ENCODE data around the gene PPP2CA.
"Not testable (repeated sequence)": the region's sequence is repeated elsewhere in the genome, so short reads cannot be mapped to it uniquely, and the experiment has no call there.

The PPP2CA gene

GRCh38 chr5:134224888-134225779, 739 bp downstream of the PPP2CA start:
- Histone ChIP-seq H3K9me3 (ENCODE audit: insufficient read depth, low read depth, low read length) (no peaks in the 10 kb centered on the region), H3K4me1 (ENCODE audit: insufficient read depth, low read length, poor library complexity, severe bottlenecking) (peaks cover 28% of the 10 kb centered on the region), H3K4me3 (ENCODE audit: low read length, poor library complexity, severe bottlenecking) (peak overlapping the region; percentile 76), H3K27me3 (ENCODE audit: insufficient read depth, low read length, poor library complexity, severe bottlenecking) (no peaks in the 10 kb centered on the region), H3K9ac (ENCODE audit: low read depth, low read length, poor library complexity, severe bottlenecking) (peak overlapping the region; percentile 96), H3K9me2 (replicated peaks; ENCODE audit: low read depth, low read length) (no peaks in the 10 kb centered on the region), H4K20me1 (ENCODE audit: insufficient read depth, low read length, poor library complexity, severe bottlenecking) (peaks cover 47% of the 10 kb centered on the region), H3F3A (ENCODE audit: low read depth) (no peaks in the 10 kb centered on the region), H3K36me3 (ENCODE audit: insufficient read depth, low read length) (no peaks in the 10 kb centered on the region), H2AFZ (ENCODE audit: low read length) (peak overlapping the region; percentile 81), H3K79me2 (ENCODE audit: insufficient read depth, low read length) (peaks cover 68% of the 10 kb centered on the region), H3K4me2 (ENCODE audit: low read depth, low read length, poor library complexity, severe bottlenecking) (peak overlapping the region; percentile 98)
- TF ChIP-seq CTCF (conservative IDR thresholded peaks at IDR 0.05; ENCODE audit: low read length) (no peak), EZH2phosphoT487 (IDR thresholded peaks at IDR 0.05; ENCODE audit: borderline replicate concordance) (no peak)

- peak overlapping the region; percentile 76 for H3K4me3 ChIP-seq (ENCODE audit: low read length, poor library complexity, severe bottlenecking)
- peak overlapping the region; percentile 98 for H3K4me2 ChIP-seq (ENCODE audit: low read depth, low read length, poor library complexity, severe bottlenecking)
- H3K9ac ChIP-seq (ENCODE audit: low read depth, low read length, poor library complexity, severe bottlenecking) = peak overlapping the region; percentile 96
- H3K9me3 ChIP-seq (ENCODE audit: insufficient read depth, low read depth, low read length) = no peaks in the 10 kb centered on the region
- H4K20me1 ChIP-seq (ENCODE audit: insufficient read depth, low read length, poor library complexity, severe bottlenecking) = peaks cover 60% of the 10 kb centered on the region
- peaks cover 36% of the 10 kb centered on the region for H3K4me1 ChIP-seq (ENCODE audit: insufficient read depth, low read length, poor library complexity, severe bottlenecking)
- no peaks in the 10 kb centered on the region for H3K27me3 ChIP-seq (ENCODE audit: insufficient read depth, low read length, poor library complexity, severe bottlenecking)
- H3K9me2 ChIP-seq (replicated peaks; ENCODE audit: low read depth, low read length) = no peaks in the 10 kb centered on the region
- H2AFZ ChIP-seq (ENCODE audit: low read length) = no peak overlapping the region
- no peaks in the 10 kb centered on the region for H3K36me3 ChIP-seq (ENCODE audit: insufficient read depth, low read length)
- no peaks in the 10 kb centered on the region for H3F3A ChIP-seq (ENCODE audit: low read depth)
- peaks cover 83% of the 10 kb centered on the region for H3K79me2 ChIP-seq (ENCODE audit: insufficient read depth, low read length)
- TF ChIP-seq CTCF (conservative IDR thresholded peaks at IDR 0.05; ENCODE audit: low read length) (no peak), EZH2phosphoT487 (IDR thresholded peaks at IDR 0.05; ENCODE audit: borderline replicate concordance) (no peak)
These were observed 2.2 kb downstream of the PPP2CA start for GRCh38 chr5:134223406-134224248.

- not testable (repeated sequence) for H3K9me2 ChIP-seq (replicated peaks; ENCODE audit: low read depth, low read length); H3K9ac ChIP-seq (ENCODE audit: low read depth, low read length, poor library complexity, severe bottlenecking); H3K9me3 ChIP-seq (ENCODE audit: insufficient read depth, low read depth, low read length); H2AFZ ChIP-seq (ENCODE audit: low read length); H3K36me3 ChIP-seq (ENCODE audit: insufficient read depth, low read length); H3K27me3 ChIP-seq (ENCODE audit: insufficient read depth, low read length, poor library complexity, severe bottlenecking); H3F3A ChIP-seq (ENCODE audit: low read depth)
- H3K4me1 ChIP-seq (ENCODE audit: insufficient read depth, low read length, poor library complexity, severe bottlenecking) = peaks cover 32% of the 10 kb centered on the region
- H3K4me2 ChIP-seq (ENCODE audit: low read depth, low read length, poor library complexity, severe bottlenecking) = peak overlapping the region; percentile 98
- H3K4me3 ChIP-seq (ENCODE audit: low read length, poor library complexity, severe bottlenecking) = peak overlapping the region; percentile 76
- peaks cover 94% of the 10 kb centered on the region for H3K79me2 ChIP-seq (ENCODE audit: insufficient read depth, low read length)
- peaks cover 72% of the 10 kb centered on the region for H4K20me1 ChIP-seq (ENCODE audit: insufficient read depth, low read length, poor library complexity, severe bottlenecking)
These were observed 4.2 kb downstream of the PPP2CA start for GRCh38 chr5:134221690-134222089.
